Measurements from ENCODE around the gene ANKRD17.
A peak's percentile ranks its signal among the peaks of the same experiment; 100 is the strongest.

ANKRD17 gene

GRCh38 chr4:73193155-73193554, 65.4 kb downstream of the ANKRD17 start:
- no peaks in the 10 kb centered on the region for H3K9me3 ChIP-seq (ENCODE audit: low read length)
- no peak overlapping the region for H3K4me3 ChIP-seq (ENCODE audit: low read depth, low read length, poor library complexity, severe bottlenecking)
- no peak overlapping the region for H2AFZ ChIP-seq (ENCODE audit: low read length)
- TF ChIP-seq EZH2 (IDR thresholded peaks at IDR 0.05; ENCODE audit: borderline replicate concordance, low read length) (no peak), CTCF (IDR thresholded peaks at IDR 0.05; ENCODE audit: low read length) (no peak)
- H4K20me1 ChIP-seq (ENCODE audit: insufficient read depth, low read length): no peaks in the 10 kb centered on the region
- H3F3A ChIP-seq (ENCODE audit: insufficient read depth, low read length): no peaks in the 10 kb centered on the region
- H3K4me1 ChIP-seq (ENCODE audit: insufficient read depth, low read length, severe bottlenecking): peaks cover 15% of the 10 kb centered on the region
- H3K36me3 ChIP-seq (ENCODE audit: insufficient read depth, low read length): peaks cover 33% of the 10 kb centered on the region
- peak overlapping the region; percentile 20 for H3K27ac ChIP-seq (ENCODE audit: low read depth, low read length, poor library complexity, severe bottlenecking)
- H3K27me3 ChIP-seq (ENCODE audit: insufficient read depth, low read length): no peaks in the 10 kb centered on the region
- peak overlapping the region; percentile 7; the same call in 1 of the 2 replicates for H3K4me2 ChIP-seq (ENCODE audit: low read length)
- H3K9me2 ChIP-seq (ENCODE audit: low read depth, low read length): no peaks in the 10 kb centered on the region
- H3K79me2 ChIP-seq (ENCODE audit: insufficient read depth, low read length): peaks cover 72% of the 10 kb centered on the region
- no peak overlapping the region for H3K9ac ChIP-seq (ENCODE audit: low read length)

- Histone ChIP-seq H3K27me3 (ENCODE audit: insufficient read depth, low read length) (no peaks in the 10 kb centered on the region), H3K9ac (ENCODE audit: low read length) (no peak overlapping the region), H3K4me2 (ENCODE audit: low read length) (no peak overlapping the region), H3K4me1 (ENCODE audit: insufficient read depth, low read length, severe bottlenecking) (peaks cover 25% of the 10 kb centered on the region), H4K20me1 (ENCODE audit: insufficient read depth, low read length) (peaks cover 5% of the 10 kb centered on the region; the same call in 1 of the 2 replicates), H3K79me2 (ENCODE audit: insufficient read depth, low read length) (peaks cover 88% of the 10 kb centered on the region), H2AFZ (ENCODE audit: low read length) (no peak overlapping the region), H3K9me2 (ENCODE audit: low read depth, low read length) (no peaks in the 10 kb centered on the region), H3K9me3 (ENCODE audit: low read length) (no peaks in the 10 kb centered on the region), H3K27ac (ENCODE audit: low read depth, low read length, poor library complexity, severe bottlenecking) (no peak overlapping the region), H3F3A (ENCODE audit: insufficient read depth, low read length) (no peaks in the 10 kb centered on the region), H3K4me3 (ENCODE audit: low read depth, low read length, poor library complexity, severe bottlenecking) (no peak overlapping the region), H3K36me3 (ENCODE audit: insufficient read depth, low read length) (peaks cover 29% of the 10 kb centered on the region)
- TF ChIP-seq CTCF (IDR thresholded peaks at IDR 0.05; ENCODE audit: low read length) (no peak), EZH2 (IDR thresholded peaks at IDR 0.05; ENCODE audit: borderline replicate concordance, low read length) (no peak)
Measured at GRCh38 chr4:73189274-73189810, 69.3 kb downstream of the ANKRD17 start.

- H3K27ac ChIP-seq (ENCODE audit: low read depth, low read length, poor library complexity, severe bottlenecking): no peak overlapping the region
- no peak overlapping the region for H2AFZ ChIP-seq (ENCODE audit: low read length)
- no peaks in the 10 kb centered on the region for H3K9me3 ChIP-seq (ENCODE audit: low read length)
- 0 out of 2 replicates have a peak overlapping the region, but pooled peaks have one; percentile 14 for H3K4me2 ChIP-seq (ENCODE audit: low read length)
- H3K9ac ChIP-seq (ENCODE audit: low read length): no peak overlapping the region
- no peaks in the 10 kb centered on the region for H3F3A ChIP-seq (ENCODE audit: insufficient read depth, low read length)
- H4K20me1 ChIP-seq (ENCODE audit: insufficient read depth, low read length): peaks cover 5% of the 10 kb centered on the region; the same call in 1 of the 2 replicates
- no peak overlapping the region for H3K4me3 ChIP-seq (ENCODE audit: low read depth, low read length, poor library complexity, severe bottlenecking)
- H3K36me3 ChIP-seq (ENCODE audit: insufficient read depth, low read length): peaks cover 34% of the 10 kb centered on the region
- TF ChIP-seq CTCF (IDR thresholded peaks at IDR 0.05; ENCODE audit: low read length) (no peak), EZH2 (IDR thresholded peaks at IDR 0.05; ENCODE audit: borderline replicate concordance, low read length) (no peak)
- H3K4me1 ChIP-seq (ENCODE audit: insufficient read depth, low read length, severe bottlenecking): peaks cover 18% of the 10 kb centered on the region
- no peaks in the 10 kb centered on the region for H3K27me3 ChIP-seq (ENCODE audit: insufficient read depth, low read length)
- no peaks in the 10 kb centered on the region for H3K9me2 ChIP-seq (ENCODE audit: low read depth, low read length)
- peaks cover 82% of the 10 kb centered on the region for H3K79me2 ChIP-seq (ENCODE audit: insufficient read depth, low read length)
Measured at GRCh38 chr4:73187325-73187724, 71.3 kb downstream of the ANKRD17 start.

Data from OCI-LY1 (cell line).